Temporal lobe (tissue), 2 donors: ENCODE data around the gene GPR151. TPM values are rescaled to one million over a fixed set of nuclear protein-coding genes. Genes with fewer than 3 reads are reported as not detected.

Experiments used
- small RNA-seq: library from RNA; depleted of rRNA; stranded (forward); fragments of <200 nt; gene quantifications from one replicate; pipeline ENCODE3, GENCODE V24; 2014; ENCODE audit warnings: low replicate concordance
- total RNA-seq: library from RNA; depleted of rRNA; stranded (reverse); fragments of >200 nt; gene quantifications from one replicate; pipeline ENCODE4 v1.2.3, GENCODE V29; 2014

Gene GPR151
- total RNA-seq, 1 donor from 2014 or later, result 0.25 TPM

Small RNA genes lying within 50 kb of the gene (small RNA-seq; reads per million reads assigned to genes)
- not detected for gene RF02271

Other genes starting within 250 kb of the GPR151 start
- gene POU4F3, start 177.4 kb downstream of the GPR151 start, total RNA-seq, result under 0.01 TPM
- gene TCERG1, start 68.9 kb downstream of the GPR151 start, total RNA-seq, result 65.9 TPM